ENCODE results near the gene NXPE3. TPM values are rescaled to one million over a fixed set of nuclear protein-coding genes. Genes with fewer than 3 reads are reported as not detected.
A peak's percentile ranks its signal among the peaks of the same experiment; 100 is the strongest.

The NXPE3 gene
- total RNA-seq, 1 donor, result 22.0 TPM

DNA sequence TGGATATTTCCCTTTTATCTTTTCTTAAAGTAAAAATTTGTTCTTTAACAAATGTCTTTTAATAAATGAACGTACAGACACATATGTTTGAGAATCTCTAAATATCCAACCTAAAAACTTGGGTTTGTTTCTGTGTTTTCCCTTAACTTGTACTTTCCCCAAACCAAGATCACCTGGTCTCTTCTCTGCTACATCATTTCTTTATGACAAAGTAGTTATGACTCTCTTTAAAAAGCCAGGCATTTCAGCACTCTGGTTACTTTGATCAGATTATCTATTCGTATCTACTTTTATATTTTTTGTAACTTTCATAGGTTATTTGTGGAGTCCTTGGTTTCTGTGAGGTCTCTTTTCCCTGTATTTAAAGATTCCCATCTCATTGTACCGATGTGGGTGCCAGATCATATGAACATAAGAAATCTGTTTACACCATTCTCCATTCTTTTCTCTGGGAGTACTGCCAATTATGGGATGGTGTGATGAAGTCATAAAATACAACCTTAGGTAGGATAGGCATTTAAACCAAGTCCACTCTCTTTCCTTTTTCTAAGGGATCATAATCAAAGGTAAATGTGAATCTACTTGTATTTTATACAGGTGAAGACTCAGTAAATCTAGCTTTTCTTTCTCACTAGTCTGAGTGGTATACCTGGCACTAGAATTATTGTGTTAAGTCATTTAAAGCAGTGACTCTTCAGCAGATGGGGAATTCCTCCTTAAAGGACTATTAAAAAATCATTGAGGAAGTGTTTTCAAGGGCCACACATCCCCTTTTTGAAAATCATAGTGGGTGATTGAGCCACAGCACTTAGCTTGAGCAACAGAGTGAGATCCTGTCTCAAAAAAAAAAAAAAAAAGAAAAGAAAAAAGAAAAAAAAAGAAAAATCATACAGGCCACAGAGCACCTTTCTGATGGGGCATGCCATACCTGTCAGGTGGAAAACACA lies 57.9 kb downstream of the NXPE3 start:
- no peak overlapping the region for H3K4me3 ChIP-seq (ENCODE audit: low read depth, low read length)
- peak; percentile 81 for DNase-seq (ENCODE audit: low read depth)
- TF ChIP-seq, protein P1, sequence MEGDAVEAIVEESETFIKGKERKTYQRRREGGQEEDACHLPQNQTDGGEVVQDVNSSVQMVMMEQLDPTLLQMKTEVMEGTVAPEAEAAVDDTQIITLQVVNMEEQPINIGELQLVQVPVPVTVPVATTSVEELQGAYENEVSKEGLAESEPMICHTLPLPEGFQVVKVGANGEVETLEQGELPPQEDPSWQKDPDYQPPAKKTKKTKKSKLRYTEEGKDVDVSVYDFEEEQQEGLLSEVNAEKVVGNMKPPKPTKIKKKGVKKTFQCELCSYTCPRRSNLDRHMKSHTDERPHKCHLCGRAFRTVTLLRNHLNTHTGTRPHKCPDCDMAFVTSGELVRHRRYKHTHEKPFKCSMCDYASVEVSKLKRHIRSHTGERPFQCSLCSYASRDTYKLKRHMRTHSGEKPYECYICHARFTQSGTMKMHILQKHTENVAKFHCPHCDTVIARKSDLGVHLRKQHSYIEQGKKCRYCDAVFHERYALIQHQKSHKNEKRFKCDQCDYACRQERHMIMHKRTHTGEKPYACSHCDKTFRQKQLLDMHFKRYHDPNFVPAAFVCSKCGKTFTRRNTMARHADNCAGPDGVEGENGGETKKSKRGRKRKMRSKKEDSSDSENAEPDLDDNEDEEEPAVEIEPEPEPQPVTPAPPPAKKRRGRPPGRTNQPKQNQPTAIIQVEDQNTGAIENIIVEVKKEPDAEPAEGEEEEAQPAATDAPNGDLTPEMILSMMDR (IDR thresholded peaks at IDR 0.05; ENCODE audit: insufficient read depth, low read depth, low read length), result no peak

DNA sequence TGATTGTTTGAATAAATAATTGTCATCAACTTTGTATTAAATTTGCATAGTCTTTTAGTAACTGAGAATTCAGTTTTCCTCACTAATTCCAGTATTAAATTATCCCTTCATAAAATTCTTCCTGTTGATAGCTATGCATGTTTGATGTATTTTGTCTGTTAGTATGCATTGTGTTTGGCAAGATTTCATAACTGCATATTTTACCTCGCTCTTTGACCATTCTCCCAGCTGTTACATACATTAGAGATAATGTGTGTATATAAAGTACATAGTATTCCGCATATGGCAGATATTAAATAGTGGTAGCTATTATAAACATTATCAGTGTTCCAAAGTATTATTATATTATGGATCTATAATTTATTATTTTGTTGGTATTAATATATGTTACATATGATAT lies 59.7 kb downstream of the NXPE3 start:
- TF ChIP-seq, protein P1 (IDR thresholded peaks at IDR 0.05; ENCODE audit: insufficient read depth, low read depth, low read length), result no peak
- H3K4me3 ChIP-seq (ENCODE audit: low read depth, low read length), result no peak overlapping the region
- DNase-seq (ENCODE audit: low read depth), result peak; percentile 46

DNA sequence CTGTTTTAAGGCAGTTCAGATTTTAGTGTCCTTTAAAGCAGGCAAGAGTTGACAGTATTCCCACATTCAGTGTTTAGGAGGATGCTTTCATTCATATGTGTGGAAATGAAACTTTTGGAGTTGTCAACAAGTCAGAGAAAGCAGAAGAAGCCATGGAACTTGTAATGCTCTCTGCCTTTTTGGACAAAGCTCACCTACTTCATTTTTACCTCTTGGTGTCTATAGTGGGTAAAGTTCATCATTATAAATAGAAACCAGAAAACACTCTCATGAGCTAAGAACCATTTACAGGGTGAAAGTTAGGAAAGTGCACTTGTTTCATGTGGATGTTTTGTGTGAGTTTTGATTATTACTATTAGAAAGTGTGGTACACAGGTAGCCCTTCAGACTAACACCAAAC lies 61.1 kb downstream of the NXPE3 start:
- H3K4me3 ChIP-seq (ENCODE audit: low read depth, low read length), result no peak overlapping the region
- no peak for DNase-seq (ENCODE audit: low read depth)
- TF ChIP-seq, protein P1 (IDR thresholded peaks at IDR 0.05; ENCODE audit: insufficient read depth, low read depth, low read length), result no peak

DNA sequence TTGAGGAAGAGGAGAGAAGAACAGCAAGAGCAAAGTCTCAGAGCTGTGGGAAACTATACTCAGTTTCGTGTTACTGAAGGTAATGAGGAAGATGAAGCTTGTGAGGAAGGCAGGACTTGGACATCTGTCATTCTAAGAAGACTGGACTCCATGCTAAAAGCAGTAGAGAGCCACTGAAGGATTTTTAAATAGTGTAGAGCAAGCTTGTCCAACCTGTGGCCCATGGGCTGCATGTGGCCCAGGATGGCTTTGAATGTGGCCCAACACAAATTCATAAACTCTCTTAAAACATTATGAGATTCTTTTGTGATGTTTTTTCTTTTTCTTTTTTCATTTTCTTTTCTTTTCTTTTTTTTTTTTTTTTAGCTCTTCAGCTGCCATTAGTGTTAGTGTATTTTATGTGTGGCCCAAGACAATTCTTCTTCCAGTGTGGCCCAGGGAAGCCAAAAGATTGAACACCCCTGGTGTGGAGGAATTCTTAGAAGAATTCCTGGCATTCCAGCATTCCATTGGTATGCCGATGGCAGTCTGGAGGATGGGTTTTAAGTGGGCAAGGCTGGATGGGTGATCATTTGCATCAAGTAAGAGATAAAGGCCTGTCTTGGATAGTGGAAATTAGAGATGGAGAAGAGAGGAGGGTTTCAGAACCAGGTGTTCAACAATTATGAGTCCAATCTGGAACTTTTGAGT lies 63.4 kb downstream of the NXPE3 start:
- no peak for DNase-seq (ENCODE audit: low read depth)
- TF ChIP-seq, protein P1 (IDR thresholded peaks at IDR 0.05; ENCODE audit: insufficient read depth, low read depth, low read length), result no peak

DNA sequence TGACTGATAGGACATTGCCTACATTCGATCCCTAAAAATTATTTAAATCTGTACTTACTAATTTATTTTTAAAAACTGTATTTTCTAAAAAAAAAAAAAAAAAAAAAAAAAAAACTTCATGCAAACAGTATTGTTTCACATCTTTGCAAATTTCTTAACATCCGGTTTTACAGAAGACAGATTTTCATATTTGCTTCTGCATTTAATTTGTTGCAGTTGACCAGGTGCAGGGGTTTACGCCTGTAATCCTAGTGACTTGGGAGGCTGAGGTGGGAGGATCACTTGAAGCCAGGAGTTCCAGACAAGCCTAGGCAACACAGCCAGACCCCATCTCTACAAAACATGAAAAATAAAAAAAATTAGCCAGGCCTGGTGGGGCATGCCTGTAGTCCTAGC lies 63.9 kb downstream of the NXPE3 start:
- TF ChIP-seq, protein P1 (IDR thresholded peaks at IDR 0.05; ENCODE audit: insufficient read depth, low read depth, low read length), result no peak
- H3K4me3 ChIP-seq (ENCODE audit: low read depth, low read length), result no peak overlapping the region
- DNase-seq (ENCODE audit: low read depth), result no peak

More for the DNA sequence above, 63.4 kb downstream of the NXPE3 start:
- H3K4me3 ChIP-seq (ENCODE audit: low read depth, low read length), result no peak overlapping the region

DNA sequence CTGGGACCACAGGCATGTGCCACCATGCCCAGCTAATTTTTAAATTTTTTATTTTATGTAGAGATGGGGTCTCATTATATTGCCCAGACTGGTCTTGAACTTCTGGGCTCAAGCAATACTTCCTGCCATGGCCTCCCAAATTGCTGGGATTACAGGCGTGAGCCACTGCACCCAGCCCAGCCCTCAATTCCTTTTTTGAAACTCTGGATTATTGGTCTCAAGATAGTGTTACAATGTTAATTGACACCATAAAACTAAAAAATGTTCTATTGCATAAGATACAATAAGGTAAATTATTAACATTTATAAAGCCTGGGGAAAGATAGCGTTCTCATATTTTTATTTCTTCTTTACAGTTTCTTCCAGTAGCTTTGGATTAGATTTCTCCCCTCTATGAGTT lies 66.4 kb downstream of the NXPE3 start:
- TF ChIP-seq, protein P1 (IDR thresholded peaks at IDR 0.05; ENCODE audit: insufficient read depth, low read depth, low read length), result no peak
- DNase-seq (ENCODE audit: low read depth), result no peak
- H3K4me3 ChIP-seq (ENCODE audit: low read depth, low read length), result no peak overlapping the region

Data from fibroblast of villous mesenchyme (primary cell).